ENCODE measurements around the gene RMND1. TPM values are rescaled to one million over a fixed set of nuclear protein-coding genes. Genes with fewer than 3 reads are reported as not detected.

The RMND1 gene
- total RNA-seq, 1 experiment from 2014 or later: 37.6 TPM

DNA sequence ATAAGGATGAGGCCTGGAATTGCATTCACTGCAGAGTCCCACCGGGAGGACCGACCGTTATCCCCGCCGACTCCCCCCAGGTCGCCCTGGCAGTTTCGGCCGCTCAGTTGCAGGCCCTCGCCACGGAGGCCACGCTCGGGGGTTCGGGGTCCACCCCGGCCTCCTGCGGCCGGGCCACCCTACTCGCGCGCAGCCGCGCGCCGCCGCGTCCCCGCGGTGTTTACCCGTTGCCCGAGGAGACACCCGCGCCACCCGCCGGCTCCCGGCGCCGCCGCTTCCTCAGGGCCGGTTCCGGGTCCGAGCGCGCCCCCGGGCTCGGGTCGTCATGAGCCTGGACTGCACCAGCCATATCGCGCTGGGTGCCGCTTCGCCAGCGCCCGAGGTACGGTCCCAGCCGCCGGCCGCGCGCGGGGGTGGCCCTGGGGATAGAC is 41.9 kb upstream of the RMND1 start, which contains the start of gene CCDC170:
Gene CCDC170, plus strand, starts transcription at position 214 of the 431 bp plus-strand sequence. Its CDS starts 112 bp downstream, at position 326.
- no TSS peak for BruUV-seq (replicated peaks)
- no peaks in the 10 kb centered on the region for H3K4me1 Mint-ChIP-seq (ENCODE audit: insufficient read depth, unreplicated experiment)
- peaks cover 10% of the 10 kb centered on the region for H3K27me3 Mint-ChIP-seq (ENCODE audit: insufficient read depth, unreplicated experiment)
- no peak for DNase-seq (ENCODE audit: unreplicated experiment)
- ChIA-PET POLR2A (interaction anchor here (0.7 kb wide), 1 partner anchor 147 kb away, joined by 3 read pairs; no protein-coding TSS in a partner anchor), CTCF (interaction anchor here (0.6 to 0.7 kb wide), 2 partner anchors 187 to 307 kb away, joined by 3 read pairs; no protein-coding TSS in a partner anchor)
- intact Hi-C loops (cut with micrococcal nuclease): no loop called here
- no peak within 1 kb of the TSS for H3K27ac Mint-ChIP-seq (ENCODE audit: low read depth, unreplicated experiment)
- TF ChIP-seq CTCF (IDR thresholded peaks at IDR 0.05; ENCODE audit: unreplicated experiment): no peak
- H3K9me3 Mint-ChIP-seq (ENCODE audit: unreplicated experiment): no peaks in the 10 kb centered on the region
- no peaks in the 10 kb centered on the region for H3K36me3 Mint-ChIP-seq (ENCODE audit: insufficient read depth, unreplicated experiment)
- H3K4me3 Mint-ChIP-seq (ENCODE audit: unreplicated experiment): peak within 1 kb of the TSS; percentile 51

DNA sequence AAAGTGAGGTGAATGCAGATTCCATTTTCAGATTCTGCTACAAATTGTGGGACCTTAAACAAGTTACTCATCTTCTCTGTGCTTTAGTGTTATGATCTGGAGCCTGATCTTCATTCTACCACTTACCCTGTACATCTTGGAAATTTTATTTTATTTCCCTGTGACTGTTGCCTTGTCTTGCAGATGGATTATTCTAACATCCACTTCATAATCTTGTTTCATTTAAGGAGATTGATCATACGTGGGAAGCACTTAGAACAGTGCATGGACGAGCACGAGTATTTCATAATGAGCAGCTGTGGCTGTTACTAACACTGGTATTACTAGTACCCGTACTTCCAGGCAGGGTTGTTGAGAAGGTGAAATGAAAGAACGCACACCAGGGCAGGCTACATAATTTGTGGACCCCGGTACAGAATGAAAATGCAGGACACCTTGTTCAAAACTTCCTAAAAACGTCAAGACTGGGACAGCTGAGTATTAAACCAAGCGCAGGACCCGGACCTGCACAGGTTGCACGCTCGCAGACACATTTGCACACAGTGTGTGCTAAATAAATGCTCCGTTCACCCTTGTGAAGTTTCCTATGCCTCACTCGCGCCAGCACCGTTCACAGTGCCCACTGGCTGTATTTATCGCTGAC is 41.4 kb upstream of the RMND1 start:
- no peaks in the 10 kb centered on the region for H3K36me3 Mint-ChIP-seq (ENCODE audit: insufficient read depth, unreplicated experiment)
- no peak for TF ChIP-seq CTCF (IDR thresholded peaks at IDR 0.05; ENCODE audit: unreplicated experiment)
- peaks cover 10% of the 10 kb centered on the region for H3K27me3 Mint-ChIP-seq (ENCODE audit: insufficient read depth, unreplicated experiment)
- CTCF ChIA-PET: interaction anchor here (0.6 to 0.8 kb wide), 2 partner anchors 778 to 1549 kb away, joined by 3 to 4 read pairs; no protein-coding TSS in a partner anchor
- no peak for DNase-seq (ENCODE audit: unreplicated experiment)
- no peaks in the 10 kb centered on the region for H3K9me3 Mint-ChIP-seq (ENCODE audit: unreplicated experiment)
- POLR2A ChIA-PET: no interaction called here
- H3K4me3 Mint-ChIP-seq (ENCODE audit: unreplicated experiment): no peak overlapping the region
- no peaks in the 10 kb centered on the region for H3K4me1 Mint-ChIP-seq (ENCODE audit: insufficient read depth, unreplicated experiment)
- BruUV-seq (replicated peaks): no TSS peak
- H3K27ac Mint-ChIP-seq (ENCODE audit: low read depth, unreplicated experiment): no peak overlapping the region
- intact Hi-C loops (cut with micrococcal nuclease): no loop called here

DNA sequence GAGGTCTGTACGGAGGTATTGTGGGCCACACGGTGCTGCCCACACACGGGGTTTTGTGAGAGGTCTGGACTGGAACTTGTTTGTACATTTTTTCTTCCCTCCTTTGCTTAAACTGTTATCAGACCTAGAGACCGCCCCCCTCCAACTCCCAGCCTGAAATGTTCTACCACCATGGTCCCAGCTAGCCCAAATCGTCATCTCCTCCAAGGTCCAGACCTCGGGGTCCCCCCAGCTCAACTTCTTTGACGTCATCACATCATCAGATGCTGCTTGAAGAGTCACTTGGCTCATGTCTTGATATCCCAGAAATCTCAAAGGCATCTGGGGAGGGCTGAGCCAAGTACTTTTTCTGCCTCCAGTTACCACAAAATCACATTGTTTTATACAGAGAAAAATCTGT is 39.1 kb upstream of the RMND1 start:
- BruUV-seq (replicated peaks): no TSS peak
- DNase-seq (ENCODE audit: unreplicated experiment): no peak
- TF ChIP-seq CTCF (IDR thresholded peaks at IDR 0.05; ENCODE audit: unreplicated experiment): no peak
- Mint-ChIP-seq H3K36me3 (ENCODE audit: insufficient read depth, unreplicated experiment) (no peaks in the 10 kb centered on the region), H3K27me3 (ENCODE audit: insufficient read depth, unreplicated experiment) (peaks cover 10% of the 10 kb centered on the region), H3K4me1 (ENCODE audit: insufficient read depth, unreplicated experiment) (no peaks in the 10 kb centered on the region), H3K9me3 (ENCODE audit: unreplicated experiment) (no peaks in the 10 kb centered on the region), H3K4me3 (ENCODE audit: unreplicated experiment) (no peak overlapping the region), H3K27ac (ENCODE audit: low read depth, unreplicated experiment) (no peak overlapping the region)
- ChIA-PET CTCF (interaction anchor here (0.6 to 1.5 kb wide), 2 partner anchors 10 to 663 kb away, joined by 3 read pairs; no protein-coding TSS in a partner anchor), POLR2A (no interaction called here)
- intact Hi-C loops (cut with micrococcal nuclease): no loop called here

- TF ChIP-seq CTCF (IDR thresholded peaks at IDR 0.05; ENCODE audit: unreplicated experiment): no peak
- POLR2A ChIA-PET: interaction anchor here (0.6 to 1.5 kb wide), 5 partner anchors 9 to 123 kb away, joined by 3 read pairs; no protein-coding TSS in a partner anchor
- intact Hi-C loops (cut with micrococcal nuclease): no loop called here
- Mint-ChIP-seq H3K4me1 (ENCODE audit: insufficient read depth, unreplicated experiment) (no peaks in the 10 kb centered on the region), H3K9me3 (ENCODE audit: unreplicated experiment) (no peaks in the 10 kb centered on the region), H3K27ac (ENCODE audit: low read depth, unreplicated experiment) (no peak overlapping the region), H3K36me3 (ENCODE audit: insufficient read depth, unreplicated experiment) (no peaks in the 10 kb centered on the region), H3K4me3 (ENCODE audit: unreplicated experiment) (no peak overlapping the region), H3K27me3 (ENCODE audit: insufficient read depth, unreplicated experiment) (no peaks in the 10 kb centered on the region)
- peak; percentile 51 for DNase-seq (ENCODE audit: unreplicated experiment)
- CTCF ChIA-PET: no interaction called here
- BruUV-seq (replicated peaks): no TSS peak
These were observed 36.3 kb upstream of the RMND1 start for GRCh38 chr6:151488226-151488625.
